Body of pancreas (tissue), 4 donors: Measurements from ENCODE around the gene OR6V1.

Experiments
- POLR2A ChIP-seq, 3 donors: fragments of 450-650 bp; IDR thresholded peaks; one replicate each; pipeline ENCODE4 v1.6.1; 2016; ENCODE audit warnings: antibody characterized with exemption in 3 of 3, mild to moderate bottlenecking in 2 of 3
- TF ChIP-seq, protein P1 (sequence below), 7 experiments: fragments of 450-650 bp in 4 of 7; fragments of 200-600 bp in 3 of 7; sonication (generic) in 3 of 7; IDR thresholded peaks; one replicate each; pipeline ENCODE4 v1.5.1; 2016 to 2019; ENCODE audit warnings: antibody characterized with exemption in 7 of 7

DNA sequence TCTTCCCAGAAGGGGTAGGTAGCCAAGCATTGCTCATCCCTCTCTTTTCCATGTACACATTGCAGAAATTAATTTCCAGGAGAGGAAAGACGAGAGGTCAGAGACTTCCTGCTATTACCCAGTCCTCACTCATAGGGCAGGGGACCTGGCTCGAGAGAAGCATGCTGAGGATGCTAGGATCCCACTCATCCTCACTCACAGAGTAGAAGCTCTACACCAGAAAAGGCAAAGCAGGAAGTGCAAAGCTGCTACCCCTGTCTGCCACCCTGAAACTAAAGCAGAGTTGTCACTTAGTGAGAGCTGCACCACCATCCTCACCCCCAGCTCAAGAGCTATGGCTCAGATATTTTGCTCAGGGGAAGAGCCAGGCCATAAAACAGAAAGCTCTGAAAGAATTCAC is 35.1 kb upstream of the OR6V1 start:
- TF ChIP-seq POLR2A (IDR thresholded peaks at IDR 0.05), result no peak
- TF ChIP-seq, protein P1, sequence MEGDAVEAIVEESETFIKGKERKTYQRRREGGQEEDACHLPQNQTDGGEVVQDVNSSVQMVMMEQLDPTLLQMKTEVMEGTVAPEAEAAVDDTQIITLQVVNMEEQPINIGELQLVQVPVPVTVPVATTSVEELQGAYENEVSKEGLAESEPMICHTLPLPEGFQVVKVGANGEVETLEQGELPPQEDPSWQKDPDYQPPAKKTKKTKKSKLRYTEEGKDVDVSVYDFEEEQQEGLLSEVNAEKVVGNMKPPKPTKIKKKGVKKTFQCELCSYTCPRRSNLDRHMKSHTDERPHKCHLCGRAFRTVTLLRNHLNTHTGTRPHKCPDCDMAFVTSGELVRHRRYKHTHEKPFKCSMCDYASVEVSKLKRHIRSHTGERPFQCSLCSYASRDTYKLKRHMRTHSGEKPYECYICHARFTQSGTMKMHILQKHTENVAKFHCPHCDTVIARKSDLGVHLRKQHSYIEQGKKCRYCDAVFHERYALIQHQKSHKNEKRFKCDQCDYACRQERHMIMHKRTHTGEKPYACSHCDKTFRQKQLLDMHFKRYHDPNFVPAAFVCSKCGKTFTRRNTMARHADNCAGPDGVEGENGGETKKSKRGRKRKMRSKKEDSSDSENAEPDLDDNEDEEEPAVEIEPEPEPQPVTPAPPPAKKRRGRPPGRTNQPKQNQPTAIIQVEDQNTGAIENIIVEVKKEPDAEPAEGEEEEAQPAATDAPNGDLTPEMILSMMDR (IDR thresholded peaks at IDR 0.05), result no peak
